GM19025 (cell line): ENCODE results near the gene TFB2M.
A peak's percentile ranks its signal among the peaks of the same experiment; 100 is the strongest.

Experiments
- ATAC-seq: cut with Tn5 transposase; IDR thresholded peaks from one replicate; pipeline ENCODE4 v1.9.1; 2021; ENCODE audit warnings: mild to moderate bottlenecking, low read depth, moderate library complexity; ENCODE audit not compliant: unreplicated experiment

TFB2M gene

DNA sequence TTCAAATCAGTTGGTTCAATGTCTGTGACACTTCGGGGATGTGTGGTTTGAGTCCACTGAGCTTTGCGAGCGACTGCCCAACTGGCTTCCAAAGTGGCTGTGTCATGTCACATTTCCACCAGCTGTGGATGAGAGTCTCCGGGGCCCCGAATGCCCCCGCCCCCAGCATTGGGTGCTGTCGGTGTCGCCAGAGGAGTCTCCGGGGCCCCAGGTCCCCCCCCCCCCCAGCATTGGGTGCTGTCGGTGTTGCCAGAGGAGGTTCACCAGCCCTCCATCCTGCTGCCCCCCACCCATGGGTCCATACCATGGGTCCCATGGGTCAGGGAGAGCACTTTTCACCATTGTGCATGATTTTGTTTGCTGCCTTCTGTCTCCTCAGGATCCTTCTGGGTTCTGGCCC lies 49.9 kb downstream of the TFB2M start:
- no peak for ATAC-seq

DNA sequence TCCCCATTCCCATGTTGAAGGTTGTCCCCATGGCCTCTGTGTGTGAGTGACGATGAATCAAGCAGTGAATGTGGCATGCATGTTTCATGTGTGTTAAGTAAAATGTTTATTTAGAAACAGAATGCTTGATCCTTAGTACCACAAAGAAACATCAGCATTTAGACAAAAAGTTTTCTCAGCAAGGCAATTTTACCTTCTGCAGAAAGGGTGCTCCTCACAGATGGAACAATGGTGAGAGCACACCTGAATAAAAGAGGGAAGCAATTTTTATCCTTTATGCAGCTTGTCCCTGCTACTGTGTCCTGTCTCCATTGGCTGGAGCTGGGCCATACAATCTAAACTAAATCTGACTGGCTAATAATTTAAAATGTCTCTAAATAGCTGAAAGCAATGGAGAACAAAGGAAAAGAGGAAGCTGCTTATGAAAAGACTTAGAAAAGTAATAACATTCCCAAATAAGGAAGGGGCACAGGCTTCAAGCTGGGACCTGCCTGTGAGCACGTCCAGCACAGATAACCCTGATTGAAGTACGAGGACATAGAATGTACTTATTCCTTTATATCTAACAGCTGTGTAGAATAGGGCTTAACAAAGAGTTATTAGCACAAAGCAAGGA lies 50.6 kb downstream of the TFB2M start:
- ATAC-seq: no peak

DNA sequence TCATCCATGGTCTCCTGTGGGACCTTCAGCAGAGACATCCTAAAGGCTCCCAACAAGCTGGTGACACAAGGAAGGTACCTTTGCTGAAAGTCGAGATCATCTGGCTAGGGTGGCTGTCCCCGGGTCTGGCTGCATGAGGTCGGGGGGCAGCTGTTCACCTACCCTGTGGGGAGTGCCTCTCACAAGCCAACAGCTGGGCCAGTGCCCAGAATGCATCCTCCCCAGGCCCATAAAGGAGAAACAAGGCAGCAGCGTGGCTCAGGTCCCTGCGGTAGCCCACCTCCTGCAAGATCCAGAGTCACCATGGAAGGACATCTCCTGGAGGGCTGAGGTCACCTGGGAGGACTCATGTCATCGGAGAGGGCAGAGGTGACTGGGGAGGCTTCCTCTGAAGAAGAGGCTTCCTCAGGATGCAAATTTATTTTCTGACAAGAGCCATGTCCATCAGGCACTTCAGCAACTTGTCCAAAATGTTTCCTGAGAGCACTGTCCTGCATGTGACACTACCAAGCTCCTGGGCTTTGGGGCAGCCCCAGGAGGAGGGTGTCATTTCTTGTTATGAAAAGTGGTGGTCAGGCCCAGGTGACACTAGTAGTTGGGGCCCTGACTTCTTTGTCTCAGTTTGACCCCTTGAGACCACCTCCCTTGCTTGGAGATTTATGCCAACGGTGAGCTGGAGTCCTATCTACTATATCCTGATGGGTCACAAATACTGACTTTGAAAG lies 52.3 kb downstream of the TFB2M start:
- no peak for ATAC-seq

DNA sequence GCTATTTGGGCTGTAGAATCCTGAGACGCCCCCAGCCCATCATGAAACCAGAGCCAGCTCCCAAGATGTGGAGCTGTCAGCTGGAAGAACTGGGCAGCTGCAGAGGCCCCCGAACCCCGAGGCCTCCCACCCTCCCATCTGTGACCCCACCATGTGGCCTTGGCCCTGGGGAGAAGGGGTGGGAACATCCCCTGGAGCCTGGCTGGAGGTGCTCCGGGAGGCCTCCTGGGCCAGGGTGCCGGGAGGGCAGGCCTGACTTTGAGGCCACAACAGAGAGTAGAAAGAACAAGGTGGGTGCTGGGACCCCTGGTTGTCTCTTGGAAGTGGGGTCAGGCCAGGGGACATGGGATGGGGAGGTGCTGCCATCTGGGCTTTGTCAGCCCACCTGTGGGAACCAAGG lies 53.0 kb downstream of the TFB2M start:
- ATAC-seq: no peak

DNA sequence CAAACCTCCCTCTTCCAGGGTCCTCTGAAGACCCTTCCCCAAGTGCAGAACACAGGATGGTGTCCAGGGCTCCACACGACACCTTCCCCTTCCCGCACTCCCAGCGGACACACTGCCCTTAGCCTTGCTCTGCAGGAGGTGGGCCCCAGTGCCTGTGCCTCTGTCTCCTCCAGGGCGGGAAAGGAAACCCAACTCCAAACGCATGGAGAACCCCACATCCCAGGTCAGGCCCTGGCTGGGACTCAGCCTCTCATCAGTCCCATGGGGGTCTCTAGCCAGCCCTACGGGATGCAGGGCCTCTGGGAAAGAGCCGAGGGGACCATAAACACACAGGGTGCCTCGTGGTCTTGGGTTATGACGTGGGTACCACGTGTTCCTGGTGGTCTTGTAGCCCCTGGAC lies 53.4 kb downstream of the TFB2M start:
- ATAC-seq: no peak

DNA sequence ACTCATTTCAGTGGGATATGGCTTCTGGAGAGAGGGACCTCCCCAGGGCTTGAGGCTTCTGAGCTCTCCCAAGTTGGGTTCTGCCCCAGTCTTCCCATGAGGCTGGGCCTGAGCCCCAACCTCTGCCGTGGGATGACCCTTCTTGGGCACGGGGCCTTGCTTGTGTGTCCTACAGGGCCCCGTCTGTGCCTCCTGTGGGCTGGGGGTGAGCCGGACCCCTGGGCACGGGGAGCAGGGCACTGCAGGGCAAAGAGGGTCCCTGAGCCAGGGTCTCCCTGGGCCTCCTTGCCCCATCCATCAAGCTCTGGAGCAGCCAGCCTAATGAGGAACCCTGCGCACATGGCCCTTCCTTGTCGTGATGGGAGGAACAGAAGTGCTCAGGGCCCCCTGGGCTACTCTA lies 53.8 kb downstream of the TFB2M start:
- ATAC-seq: no peak

DNA sequence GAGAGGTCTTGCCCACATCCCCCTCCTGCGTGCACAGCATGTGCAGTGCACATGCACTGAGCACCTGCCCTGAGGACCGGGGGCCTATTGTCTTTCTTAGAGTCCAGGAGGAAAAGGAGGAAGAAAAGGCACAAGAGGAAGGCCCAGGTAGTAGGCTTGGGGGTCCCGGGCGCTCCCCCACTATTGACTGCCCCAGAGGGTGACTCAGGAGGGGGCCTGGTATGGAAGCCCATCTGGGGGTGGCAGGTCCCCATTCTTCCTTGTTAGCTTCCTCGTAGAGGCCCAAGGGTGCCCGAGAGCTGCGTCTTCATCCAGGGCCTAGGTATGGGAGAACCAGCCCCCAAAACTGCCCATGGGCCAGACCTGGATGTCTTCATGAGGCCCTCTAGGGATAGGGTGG lies 54.9 kb downstream of the TFB2M start:
- ATAC-seq: no peak

DNA sequence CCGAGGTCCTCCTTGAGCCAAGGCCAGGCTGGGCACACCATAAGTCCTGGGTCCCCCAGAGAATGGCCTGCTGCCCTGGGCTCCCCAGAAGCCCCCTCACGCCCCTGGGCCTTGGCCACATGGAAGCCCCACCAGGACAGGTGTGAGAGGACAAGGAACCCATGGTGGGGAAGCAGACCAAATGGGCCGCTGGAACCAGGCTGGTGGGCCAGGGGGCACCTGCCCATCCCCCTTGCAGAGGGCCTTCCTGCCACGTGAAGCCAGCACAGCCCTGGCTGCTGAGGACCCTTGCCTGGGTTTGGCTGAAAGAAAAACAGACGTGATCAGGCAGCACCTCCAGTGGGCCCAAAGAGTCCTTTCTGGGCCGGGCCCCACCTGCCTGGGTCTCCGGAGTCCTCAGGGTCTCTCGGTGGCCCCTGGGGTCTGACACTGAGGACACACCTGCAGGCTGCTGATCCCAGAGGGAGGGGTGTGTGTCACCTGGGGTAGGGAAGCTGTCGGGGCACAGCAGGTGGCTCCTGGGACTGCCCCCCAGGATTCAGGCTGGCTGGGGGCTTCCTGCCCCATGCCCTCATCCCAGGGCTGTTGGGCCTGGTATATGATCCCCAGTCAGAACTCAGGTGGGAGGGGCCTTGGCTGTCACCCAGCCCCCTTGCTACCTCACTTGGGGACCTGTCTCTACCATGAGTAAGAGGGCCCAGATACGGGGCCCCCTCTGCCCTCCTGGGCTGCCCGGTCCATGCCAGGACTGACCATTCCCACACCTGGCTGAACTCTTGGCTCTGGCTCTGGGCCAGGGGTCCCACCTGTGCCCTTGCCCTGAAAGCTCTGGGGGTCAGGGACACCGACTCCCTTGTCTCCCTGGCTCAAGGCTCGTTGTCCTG lies 55.7 kb downstream of the TFB2M start:
- no peak for ATAC-seq

DNA sequence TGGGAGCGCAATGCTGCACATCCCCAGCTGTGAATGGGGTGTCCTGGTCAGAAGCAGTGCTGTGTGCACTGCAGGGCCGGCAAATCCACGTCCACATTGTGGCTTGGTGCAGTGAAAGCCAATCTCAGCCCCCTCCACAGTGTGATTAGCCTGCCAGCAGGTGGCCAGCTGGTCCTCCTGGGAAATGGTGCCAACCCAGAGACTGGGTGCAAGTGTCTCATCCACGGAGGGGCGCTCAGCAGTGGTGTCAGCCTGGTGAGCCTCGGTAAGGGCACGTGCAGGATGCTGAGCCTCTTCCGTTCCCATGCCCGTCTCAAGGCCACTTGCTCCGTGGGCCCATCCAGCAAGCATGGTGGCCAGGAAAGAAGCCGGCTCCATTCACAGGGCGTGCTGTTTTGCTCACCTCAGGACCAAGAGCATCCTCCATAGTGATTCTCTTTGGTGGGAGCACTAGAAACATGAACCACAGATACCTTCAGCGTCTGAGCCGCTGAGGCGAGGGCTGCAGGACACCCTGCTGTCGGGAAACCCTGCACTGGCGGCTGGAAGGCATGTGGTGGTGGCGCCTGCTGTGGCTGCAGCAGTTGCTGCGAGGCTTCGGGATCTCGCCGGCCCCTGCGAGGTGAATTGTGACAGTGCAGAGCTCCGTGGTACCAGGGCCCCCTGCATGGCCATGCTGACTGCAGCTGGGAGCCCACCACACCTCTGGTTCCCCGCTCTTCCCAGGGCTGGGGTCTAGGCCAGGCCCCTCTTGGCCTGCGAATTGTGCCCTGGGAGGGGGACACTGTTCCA lies 57.0 kb downstream of the TFB2M start:
- no peak for ATAC-seq

DNA sequence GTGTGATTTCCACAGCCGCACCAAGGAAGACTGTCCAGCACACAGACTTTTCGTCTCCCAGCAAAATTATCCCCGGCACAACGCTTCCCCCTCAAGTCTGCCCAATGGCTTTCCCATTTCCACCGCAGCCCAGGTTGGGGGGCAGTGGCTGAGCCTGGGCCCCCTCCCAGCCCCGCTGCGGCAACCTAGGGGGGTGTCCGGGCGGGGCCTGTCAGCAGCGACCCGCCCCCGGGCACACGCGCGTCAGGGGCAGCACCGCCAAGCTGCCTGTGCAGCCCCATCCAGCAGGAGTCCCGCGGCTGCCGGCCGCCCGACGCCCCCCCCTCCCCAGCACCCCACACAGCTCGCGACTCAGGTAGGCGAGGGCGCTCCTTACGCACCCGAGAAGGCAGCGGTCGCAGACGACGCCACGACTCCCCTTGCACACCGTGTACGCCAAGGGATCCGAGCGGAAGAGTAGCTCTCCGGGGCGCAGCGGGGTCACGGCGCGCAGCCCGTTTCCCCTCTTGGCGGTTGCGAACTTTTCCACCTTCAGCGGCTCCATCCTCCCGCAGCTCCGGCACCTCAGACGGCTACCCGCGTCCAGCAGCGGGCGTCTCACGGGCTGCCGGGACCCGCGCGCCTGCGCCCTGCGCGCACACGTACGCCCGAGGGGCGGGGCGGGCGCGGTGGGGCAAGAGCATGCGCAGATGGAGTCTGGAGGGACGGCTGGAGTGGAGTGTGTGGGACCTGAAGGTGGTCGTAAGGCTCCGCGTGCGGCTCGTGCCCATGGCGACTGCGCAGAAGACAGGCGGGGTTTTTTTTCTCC lies 59.2 kb downstream of the TFB2M start, which contains the start of gene SMYD3:
Gene SMYD3, minus strand, starts transcription at position 606 of the 808 bp plus-strand sequence.
- peak; percentile 90 for ATAC-seq

DNA sequence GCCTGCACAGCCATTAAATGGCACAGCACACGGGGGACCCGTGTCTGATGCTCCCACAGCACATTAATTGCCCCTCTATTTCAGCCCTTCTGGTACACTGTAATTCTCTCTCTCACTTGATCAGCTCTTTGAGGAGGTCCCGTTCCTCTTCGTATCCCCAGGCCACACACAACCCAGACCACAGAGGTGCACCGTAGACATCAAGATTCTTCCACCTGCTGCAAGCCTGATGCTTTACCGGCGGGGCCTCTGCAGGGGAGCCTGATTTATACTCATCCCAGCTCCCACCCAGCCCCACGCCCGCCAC lies 59.7 kb downstream of the TFB2M start:
- ATAC-seq: peak; percentile 1

DNA sequence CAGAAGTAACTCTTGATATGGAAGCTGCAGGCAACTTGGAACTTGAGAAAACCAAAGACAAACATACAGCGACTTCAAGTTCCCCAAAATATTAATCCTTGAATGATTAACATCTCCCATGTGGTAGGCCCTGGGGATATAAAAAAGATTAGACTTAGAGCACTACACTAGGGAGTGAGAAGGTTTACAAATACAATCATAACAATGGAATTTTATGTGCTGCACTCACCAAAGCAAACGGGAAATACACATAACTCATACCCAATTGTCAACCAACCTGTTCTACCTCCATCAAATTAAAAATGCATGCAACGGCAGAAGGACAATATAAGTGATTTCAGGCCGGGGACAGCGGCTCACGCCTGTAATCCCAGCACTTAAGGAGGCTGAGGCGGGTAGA lies 62.7 kb downstream of the TFB2M start:
- no peak for ATAC-seq

DNA sequence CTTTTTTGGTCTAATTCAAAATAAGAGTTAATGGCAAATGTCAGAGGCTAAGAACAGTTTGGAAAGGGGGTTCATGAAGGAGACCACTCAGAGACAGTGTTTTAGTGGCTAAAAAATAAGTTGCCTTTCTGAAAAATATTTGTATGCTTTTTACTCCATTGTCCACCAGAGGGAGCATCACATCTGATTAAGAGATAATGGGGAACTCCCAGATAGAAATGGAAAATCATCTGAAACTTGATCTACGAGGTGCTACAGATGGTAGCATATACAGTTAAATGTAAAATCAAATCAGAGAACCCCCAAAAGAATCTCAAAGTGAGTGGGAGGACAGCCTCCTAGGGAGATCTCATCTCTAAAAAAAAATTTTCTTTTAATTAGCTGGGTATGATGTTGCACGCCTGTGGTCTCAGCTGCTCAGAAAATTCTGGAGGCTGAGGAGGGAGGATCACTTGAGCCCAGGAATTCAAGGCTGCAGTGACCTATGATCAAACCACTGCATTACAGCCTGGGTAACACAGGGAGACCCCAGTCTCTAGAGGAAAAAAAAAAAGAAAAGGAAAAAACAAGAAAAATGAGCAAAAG lies 68.6 kb downstream of the TFB2M start:
- no peak for ATAC-seq

DNA sequence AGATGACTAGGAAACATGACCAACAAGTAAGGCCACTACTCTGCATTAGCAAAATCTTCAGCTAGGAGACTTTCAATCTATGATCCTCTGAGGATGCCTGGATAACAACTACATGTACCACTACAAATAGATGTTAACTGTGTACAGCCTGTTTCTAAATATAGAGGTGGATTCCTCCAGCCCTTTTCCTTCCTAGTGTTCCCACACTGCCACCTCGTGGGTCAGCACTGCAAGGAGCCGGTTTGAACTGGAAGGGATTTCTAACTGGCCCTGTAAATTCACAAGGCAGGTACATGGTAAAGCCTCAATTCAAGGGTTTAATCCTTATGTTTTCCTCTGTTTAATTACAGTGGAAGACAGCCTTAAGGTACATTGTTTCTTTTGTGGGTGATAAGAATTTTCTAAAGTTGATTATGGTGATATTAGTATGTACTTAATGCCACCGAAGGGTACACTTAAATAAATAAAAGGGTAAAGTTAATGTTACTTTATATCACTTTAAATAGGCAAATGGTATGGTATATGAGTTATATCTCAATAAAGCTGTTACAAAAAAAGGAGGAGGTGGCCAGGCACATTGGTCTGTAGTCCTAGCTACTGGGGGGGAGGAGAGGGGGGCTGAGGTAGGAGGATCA lies 73.3 kb downstream of the TFB2M start:
- ATAC-seq: no peak

DNA sequence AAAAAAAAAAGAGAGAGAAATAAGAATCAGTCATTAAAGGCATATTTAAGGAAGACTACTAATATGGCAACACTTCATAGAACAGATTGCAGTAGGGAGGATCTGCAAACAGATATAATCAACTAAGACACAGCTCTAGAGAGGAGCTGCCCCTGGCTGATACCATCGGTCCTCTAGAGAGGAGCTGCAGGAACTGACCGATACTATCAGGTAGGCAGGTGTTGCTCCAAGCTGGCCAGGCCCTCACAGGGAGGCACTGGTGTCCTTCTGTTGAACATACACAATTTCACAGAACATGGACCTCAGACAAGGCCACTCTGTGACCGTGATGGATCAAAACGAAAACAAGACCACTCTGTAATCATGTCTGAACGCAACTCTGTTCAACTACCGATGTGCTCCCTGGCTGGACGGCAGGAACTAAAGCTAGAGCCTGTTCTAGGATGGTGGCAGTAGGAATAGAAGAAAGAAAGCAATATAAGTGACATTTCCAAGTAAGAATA lies 74.5 kb downstream of the TFB2M start:
- no peak for ATAC-seq
